ENCODE results near the gene AP2A2.

The AP2A2 gene

DNA sequence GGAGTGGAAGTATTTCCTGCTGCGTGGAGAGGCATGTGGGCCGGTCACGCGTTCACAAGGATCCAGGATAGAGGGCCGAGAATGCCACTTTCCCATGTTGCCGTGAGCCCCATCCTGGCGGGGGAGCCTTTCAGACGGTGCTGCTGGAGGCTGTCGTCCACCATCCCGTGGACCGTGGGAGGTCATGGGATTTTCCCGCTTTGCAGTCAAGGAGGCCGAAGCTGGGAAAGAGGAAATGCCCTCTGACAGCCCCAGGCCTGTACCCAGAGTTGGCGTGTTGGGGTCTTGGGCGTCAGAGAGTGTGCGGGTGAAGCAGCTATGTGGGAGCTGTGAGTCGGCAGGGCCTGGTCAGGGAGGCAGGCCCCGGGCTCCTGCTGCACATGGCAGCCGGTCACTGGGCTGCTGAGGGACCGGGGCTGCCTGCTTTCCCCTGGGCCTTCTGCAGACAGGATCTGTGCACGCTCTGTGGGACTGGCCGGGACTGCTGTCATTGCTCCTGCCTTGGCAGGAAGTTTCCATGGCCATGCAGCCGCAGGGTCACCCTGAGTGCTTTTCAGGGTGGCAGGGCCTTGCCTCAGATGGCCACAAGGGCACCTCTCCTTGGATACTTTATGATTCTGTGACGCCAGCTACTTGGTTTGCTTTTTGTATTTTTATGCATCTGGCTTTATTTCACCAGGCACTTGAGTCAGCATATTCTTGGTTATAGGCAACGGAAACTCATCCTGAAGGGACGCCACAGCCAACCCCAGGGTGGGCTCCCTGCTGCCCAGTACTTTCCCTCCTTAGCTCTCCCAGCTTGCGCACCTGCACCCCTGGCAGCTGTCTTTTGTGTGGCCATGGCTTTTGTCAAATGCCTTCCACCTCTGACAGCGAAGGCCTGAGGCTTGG lies 52.4 kb downstream of the AP2A2 start:
- DNase-seq = no peak

DNA sequence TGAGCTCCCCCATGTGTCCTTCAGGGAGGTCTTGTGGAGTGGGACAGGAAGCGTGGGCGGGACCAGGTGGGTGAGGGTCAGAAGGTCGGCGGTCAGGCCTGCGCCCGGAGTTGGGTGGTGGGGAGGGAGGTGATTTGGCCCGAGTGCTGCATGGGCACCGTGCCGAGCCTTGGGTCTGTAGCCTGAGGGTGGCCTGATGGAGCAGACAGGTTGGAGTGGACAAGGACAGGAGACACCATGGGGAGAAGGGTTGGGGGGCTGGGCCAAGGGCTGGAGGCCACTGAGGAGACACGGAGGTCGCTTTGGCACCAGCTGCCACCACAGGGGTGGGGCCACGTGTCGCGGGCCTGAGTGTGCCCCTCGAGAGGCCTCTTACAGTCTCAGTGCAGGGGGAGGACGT lies 53.1 kb downstream of the AP2A2 start:
- DNase-seq = no peak

DNA sequence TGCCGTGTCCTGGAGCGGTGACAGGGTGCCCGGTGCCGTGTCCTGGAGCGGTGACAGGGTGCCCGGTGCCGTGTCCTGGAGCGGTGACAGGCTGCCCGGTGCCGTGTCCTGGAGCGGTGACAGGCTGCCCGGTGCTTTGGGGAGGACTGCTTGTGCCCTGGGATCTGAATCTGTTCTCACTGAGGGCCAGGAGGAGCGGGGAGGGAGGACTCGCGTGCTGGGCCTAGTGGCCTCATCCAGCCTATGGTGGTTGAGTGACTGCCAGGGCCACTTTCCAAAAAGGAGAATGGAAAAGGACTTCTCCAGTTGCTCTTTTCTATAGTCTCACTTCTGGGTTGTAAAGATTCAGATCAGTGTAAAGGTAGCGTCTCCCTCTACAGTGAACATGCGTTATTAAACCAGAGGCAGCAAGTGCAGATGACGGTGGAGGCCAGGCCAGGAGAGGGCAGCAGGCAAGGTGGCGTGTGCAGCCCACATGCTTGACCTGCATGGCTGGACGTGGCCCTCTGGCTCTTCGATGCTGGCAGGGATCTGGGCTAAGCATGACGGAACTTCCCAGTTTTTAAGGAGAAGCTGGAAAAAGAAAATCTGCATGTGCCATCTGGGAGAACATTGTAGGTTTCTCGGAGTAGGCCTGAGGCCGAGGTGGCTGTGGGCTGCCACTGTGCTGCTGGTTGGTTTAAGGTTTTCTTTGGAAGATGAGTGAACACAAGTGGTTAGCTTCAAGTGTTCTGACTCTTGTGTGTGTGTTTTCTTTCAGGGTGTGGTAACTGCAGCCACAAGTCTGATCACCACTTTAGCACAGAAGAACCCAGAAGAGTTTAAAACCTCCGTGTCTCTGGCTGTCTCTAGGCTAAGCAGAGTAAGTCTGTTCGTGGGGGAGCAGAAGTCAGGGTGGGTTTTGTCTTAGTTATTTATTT lies 55.0 kb downstream of the AP2A2 start:
- no peak for DNase-seq

DNA sequence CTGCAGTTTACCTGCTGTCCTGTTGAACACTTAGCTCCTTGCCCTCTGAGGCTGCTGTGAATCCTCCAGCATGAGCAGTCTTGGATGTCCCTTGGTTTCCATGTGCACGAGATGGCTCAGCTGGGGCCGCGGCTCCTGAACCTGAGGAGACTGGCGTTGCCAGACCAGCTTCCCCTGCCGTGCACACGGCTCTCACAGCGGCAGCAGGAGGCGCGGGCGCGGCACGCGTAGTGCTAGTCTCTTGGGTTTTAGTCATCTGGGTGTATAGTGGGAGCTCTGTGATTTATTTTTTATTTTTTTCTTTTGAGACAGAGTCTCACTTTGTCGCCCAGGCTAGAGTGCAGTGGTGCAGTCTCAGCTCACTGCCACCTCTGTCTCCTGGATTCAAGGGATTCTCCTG lies 56.1 kb downstream of the AP2A2 start:
- no peak for DNase-seq

DNA sequence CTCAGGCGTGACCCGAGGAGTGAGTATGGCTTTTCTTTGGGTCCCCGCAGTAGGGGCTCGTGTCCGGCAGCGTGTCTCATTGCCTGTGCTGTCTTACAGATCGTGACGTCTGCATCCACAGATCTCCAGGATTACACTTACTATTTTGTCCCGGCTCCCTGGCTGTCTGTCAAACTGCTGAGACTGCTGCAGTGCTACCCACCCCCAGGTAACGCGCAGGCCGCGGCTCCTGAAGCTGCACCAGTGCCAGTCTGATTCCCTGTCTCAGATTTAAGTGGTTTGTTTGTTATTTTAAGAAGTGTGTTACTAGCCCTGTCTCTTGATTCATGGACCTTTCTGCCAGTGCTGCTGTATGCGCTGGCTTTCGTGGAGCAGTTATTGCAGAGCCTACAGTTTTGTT lies 58.9 kb downstream of the AP2A2 start:
- DNase-seq = no peak

DNA sequence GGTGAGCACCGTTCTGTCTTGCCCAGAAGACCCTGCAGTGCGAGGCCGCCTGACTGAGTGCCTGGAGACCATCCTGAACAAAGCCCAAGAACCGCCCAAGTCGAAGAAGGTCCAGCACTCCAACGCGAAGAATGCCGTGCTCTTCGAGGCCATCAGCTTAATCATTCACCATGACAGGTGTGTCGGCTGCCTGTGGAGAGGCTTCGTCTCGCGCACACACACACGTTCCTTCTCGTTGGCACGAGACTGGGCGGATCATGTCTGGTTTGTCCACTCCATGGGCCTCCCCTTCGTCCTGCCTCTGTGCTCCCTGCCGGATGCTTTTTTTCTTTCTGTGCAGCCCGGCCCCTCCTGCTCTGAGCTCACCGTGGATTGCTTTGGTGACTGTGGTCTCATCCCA lies 59.7 kb downstream of the AP2A2 start:
- DNase-seq = no peak

DNA sequence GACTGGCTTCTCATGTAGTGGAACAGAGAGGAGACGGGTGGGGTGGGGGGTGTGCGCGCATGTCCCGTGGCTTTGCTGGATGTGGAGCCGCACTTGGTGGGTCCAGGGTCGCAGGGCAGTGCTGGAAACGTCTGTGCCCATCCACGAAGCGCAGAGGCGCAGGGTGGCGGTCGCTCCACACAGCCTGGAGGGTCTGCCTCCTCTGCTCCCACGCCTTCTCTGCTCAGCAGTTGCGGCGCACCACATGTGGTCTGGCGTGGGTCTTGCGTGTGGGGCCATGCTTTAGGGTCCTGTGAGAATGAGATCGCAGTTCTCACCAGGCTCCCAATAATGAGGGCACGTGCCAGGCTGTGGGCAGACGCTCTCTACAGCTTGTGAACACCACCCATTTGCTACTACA lies 60.2 kb downstream of the AP2A2 start:
- no peak for DNase-seq

DNA sequence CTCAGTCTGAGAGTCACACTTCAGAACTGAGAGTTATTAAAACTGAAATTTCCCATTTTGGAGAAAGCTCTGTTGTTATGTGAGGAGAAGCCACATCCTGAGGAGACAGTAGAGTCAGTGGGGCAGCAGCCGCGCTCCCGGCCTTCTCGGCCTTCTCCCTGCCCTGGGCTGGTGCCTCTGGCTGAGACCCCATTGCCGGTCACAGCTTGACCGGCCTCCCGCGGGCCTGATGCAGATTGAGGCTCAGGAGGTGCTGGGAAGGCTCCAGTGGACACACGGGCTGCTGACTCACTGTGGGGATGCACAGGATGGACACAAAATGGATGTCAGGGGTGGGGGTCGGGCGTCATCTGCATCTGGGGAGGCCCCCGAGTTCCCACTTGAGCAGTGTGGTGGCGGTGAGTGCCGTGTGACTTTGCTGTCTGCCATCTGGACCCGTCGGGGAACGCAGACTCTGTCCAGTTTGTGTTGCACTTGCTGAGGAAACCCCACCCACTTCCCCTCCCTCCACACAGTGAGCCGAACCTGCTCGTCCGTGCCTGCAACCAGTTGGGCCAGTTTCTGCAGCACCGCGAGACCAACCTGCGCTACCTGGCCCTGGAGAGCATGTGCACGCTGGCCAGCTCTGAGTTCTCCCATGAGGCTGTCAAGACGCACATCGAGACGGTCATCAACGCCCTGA lies 60.7 kb downstream of the AP2A2 start:
- no peak for DNase-seq

DNA sequence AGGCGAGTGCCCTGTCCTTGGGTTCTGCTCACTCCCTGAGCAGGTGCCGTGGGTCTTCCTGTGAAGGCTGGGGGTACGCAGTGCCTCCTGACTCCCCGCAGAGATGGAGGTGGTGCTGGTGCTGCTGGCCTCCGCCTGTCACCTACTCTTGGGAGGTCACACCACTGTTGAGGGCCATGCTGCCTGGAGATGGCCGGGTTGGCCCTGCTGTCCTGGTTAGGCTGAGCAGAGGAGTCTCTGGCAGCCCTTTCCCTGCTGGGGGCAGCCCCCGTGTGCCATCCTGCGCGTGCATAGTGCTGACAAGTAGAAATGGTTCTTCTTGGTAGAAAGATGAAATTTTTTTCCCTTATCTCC lies 61.3 kb downstream of the AP2A2 start:
- no peak for DNase-seq

DNA sequence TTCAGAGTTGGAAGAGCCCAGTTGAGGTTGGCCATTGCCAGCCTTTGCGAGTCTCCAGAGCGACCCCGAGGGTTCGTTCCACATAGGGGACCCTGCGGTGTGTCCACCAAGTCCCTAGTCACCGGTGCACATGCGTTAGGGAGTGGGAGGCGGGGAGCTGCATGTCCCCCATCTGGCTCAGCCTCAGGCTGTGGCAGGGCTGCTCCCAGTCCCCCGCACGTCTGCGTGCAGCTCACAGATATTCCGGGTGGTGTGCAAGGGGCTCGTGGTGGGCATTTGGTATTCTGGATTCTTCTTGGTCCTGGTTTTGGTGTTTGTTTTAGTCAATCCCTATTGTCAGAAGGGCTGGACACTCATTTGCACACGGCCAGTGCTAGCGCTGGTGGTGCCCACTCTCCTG lies 62.0 kb downstream of the AP2A2 start:
- DNase-seq = no peak

DNA sequence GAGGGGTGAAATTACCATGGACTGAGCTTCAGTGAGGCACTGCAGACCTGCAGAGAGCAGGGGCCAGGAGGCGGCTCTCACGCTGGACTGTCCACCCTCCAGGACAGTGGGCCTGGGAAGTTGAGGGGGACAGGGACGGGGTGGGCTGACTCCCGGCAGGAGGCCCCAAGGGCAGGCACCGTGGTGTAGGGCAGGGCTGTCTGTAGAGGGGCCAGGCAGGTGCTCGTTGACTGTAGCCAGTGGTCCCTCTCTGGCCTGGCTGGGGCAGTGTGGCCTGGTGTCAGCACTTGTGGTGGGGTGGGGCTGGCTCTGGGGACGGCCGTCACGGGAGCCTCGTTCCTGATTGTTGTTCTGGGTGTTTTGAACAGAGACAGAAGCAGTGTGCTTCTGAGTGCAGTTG lies 64.4 kb downstream of the AP2A2 start:
- no peak for DNase-seq

DNA sequence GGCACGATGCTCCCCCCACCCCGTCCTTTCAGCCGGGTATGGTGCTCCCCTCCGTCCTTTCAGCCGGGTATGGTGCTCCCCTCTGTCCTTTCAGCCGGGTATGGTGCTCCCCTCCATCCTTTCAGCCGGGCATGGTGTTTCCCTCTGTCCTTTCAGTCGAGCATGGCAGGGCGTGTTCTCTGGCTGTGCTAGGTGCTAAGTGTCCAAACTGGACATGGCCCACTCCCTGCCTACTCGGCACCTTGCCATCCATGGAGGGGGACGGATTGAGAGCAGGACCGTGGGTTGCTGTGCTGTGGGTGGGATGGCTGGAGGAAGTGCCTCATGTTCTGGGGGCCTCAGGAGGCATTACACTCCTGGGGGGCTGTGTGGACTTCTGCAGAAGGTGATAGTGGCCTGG lies 65.4 kb downstream of the AP2A2 start:
- DNase-seq = no peak

DNA sequence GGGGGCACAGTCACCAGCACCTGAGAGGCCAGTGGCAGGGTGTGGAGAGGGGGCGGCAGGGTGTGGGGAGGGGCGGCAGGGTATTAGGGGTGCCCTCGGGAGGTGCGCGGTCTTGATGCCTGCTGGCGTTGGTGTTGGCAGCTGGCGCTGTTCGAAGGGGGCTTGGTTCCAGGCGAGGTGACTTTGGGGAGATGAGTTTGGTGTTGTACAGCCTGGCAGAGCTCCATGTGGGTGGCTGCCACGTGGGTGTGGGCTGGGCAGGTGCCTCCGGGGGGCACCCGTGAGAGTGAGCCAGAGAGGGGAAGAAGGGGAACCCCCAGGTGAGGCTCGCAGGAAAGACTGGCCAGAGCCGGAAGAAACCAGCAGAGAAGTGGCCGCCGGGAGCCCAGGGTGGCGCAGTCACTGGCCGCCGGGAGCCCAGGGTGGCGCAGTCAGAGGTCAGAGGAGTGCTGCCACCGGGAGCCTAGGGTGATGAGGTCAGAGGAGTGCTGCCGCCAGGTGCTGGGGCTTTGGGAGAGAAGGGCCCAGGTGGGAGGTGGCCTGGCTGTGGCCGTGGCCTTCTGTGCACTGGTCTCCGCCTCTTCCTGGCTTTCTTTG lies 66.1 kb downstream of the AP2A2 start:
- DNase-seq = no peak

DNA sequence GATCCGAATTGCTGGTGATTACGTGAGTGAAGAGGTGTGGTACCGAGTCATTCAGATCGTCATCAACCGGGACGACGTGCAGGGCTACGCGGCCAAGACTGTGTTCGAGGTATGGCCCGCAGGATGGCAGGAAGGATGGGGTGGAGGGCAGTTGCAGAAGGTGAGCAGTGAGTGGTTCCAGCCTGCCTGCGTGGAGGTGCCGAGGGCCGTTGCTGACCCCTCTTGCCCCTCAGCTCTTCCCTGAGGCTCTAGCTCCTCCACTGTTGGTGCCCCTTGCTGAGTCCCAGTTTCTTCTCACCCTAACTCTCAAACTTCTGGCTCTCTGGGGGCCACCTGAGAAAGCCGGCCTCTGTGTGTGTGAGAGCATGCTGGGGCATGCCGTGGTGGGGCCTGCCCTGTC lies 66.9 kb downstream of the AP2A2 start:
- no peak for DNase-seq

DNA sequence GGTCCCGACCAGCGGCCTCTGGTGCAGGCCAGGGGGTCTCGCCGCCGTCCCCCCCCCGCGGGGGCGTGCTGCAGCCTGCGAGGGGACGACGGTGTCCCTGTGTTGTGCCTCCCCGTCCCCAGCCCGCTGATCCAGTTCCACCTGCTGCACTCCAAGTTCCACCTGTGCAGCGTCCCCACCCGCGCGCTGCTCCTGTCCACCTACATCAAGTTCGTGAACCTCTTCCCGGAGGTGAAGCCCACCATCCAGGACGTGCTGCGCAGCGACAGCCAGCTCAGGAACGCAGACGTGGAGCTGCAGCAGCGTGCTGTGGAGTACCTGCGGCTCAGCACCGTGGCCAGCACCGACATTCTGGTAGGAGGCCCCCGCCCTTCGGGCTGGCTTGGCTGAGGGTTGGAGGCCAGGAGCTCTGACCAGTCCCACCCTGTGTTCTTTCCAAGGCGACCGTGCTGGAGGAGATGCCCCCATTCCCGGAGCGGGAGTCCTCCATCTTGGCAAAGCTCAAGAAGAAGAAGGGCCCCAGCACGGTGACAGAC lies 68.0 kb downstream of the AP2A2 start:
- DNase-seq = no peak

DNA sequence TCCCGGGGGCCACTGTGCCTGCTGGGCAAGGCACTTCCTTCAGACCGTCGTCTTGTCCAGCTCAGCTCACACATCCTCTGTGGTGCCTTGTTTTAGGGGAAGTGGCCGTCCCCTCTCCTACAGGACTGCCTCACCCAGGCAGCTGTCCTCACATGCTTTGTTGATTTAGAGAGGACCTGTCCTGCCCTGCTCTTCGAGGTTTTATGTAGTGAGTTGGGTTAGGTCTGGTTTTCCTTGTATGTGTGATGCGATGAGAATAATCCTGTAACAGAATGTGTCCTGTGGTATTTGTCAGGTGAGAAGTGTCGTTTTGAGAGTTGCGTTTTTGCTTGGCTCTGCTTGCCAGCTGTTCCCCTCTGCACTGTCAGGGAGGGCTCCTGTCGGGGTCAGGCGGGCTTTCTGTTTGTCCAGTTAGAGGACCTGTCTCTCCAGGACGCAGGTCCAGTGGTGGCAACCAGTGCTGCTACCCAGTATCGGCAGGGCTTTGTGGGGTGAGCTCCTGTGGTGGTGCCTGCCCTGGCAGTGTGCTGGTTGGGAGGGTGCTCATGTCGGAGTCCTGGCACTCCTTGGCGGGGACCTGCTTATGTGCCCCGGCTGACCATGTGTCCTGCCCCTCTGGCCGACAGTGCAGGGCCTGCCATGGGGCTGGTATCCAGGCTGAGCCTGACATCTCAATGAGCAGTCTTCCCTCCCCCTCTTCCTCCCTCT lies 69.5 kb downstream of the AP2A2 start:
- DNase-seq = no peak

DNA sequence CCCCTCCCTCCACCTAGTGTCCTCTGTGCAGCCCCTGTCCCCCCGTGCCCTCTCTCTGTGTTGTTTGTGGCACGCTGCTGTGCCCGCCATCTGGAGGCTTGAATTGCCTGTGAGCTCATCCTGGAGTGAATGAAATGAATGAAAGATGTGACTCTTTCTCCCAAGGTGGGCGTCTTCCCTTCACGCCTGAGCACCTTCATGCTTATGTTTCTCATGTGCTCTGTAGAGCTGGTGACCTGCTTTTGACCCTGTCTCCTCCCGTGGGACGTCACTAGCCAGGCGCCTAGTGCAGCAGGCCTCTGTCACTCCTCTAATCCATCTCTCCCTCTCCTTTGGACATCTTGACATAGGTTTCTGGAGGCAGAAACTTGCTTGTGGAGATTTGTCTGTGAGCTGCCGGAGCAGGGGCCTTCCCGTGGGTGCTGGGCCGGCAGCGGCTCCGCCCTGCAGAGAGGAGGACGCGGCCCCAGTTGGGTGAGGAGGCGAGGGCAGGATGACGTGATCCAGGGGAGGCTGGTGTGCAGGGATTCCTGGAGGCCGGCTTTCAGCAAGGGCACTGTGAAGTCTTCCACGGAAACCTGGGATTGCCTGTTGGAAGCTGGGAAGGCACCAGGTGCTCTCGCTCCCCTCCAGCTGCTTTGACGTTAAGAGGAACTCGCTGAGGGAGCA lies 70.2 kb downstream of the AP2A2 start:
- DNase-seq = no peak

DNA sequence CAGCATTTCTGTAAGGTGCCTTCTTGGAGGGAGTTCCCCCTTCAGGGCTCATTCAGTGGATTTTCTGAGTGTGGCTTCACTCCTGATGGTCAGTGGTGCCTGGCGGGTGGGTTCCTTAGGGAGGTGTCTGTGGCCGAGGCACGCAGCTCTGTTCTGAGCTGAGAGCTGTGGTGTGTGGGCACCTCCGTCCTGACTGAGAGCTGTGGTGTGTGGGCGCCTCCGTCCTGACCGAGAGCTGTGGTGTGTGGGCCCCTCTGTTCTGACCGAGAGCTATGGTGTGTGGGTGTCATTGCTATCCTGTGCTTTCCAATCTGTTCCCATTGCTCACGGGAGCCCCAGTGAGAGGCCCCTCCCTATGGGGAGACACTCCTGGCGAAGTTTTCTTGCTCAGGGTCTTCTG lies 71.0 kb downstream of the AP2A2 start:
- DNase-seq = no peak

DNA sequence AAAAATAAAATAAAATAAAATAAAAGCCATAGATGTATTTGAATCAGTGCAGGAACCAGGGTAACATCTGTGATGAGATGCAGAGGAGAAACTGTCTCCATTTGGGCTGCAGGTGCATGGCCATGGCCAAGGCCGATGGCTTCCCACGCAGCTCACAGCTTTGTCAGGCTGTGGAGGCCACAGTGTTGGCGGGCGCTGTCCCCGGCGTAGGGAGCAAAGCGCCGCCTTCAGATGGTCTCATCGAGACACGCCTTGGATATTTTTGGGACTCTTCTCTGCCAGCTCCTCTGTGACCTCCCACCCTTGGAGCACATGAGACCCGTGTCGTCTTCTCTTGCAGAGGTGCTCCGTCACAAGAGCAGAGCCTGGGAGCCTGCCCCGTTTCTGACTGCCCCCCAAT lies 72.2 kb downstream of the AP2A2 start:
- no peak for DNase-seq

DNA sequence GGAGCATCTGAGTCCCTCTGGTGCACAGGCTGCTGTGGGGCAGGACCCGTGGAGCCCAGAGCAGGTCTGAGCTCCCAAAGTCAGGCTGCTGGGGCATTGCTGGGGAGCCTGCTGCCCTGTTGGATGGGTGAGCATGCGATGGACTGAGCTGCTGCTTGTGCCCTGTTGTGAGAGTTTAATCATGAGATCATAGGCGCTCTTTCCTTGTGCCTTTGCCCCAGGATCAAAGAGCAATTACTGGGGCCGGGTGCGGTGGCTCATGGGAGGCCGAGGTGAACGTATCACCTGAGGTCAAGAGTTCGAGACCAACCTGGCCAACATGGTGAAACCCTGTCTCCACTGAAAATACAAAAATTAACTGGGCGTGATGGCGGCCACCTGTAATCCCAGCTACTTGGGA lies 73.3 kb downstream of the AP2A2 start:
- no peak for DNase-seq

Measured in CD4-positive, alpha-beta T cell treated with Interleukin-1 beta for 1 hour (primary cell).